ENCODE measurements around the gene CHCHD10. TPM values are rescaled to one million over a fixed set of nuclear protein-coding genes. Genes with fewer than 3 reads are reported as not detected.

The CHCHD10 gene
- total and polyA plus RNA-seq, 2 of the 13 experiments (the other 11 are each of a cell fraction or from before 2014, with no cell fraction given), result 37.0 to 62.8 TPM

GRCh38 chr22:23775779-23776375, 8.1 kb upstream of the CHCHD10 start (continued):
- TF ChIP-seq AHDC1 (CRISPR knock-in tag; IDR thresholded peaks at IDR 0.05; ENCODE audit: borderline replicate concordance) (0 out of 2 replicates have a peak, but pooled peaks have one; percentile 21), KDM1A (CRISPR knock-in tag; IDR thresholded peaks at IDR 0.05) (peak; percentile 94), TOE1 (CRISPR knock-in tag; IDR thresholded peaks at IDR 0.05) (no peak), SKIL (CRISPR knock-in tag; IDR thresholded peaks at IDR 0.05; ENCODE audit: borderline replicate concordance) (no peak), NFIC (IDR thresholded peaks at IDR 0.05; ENCODE audit: low read length) (no peak), TCF7L2 (IDR thresholded peaks at IDR 0.05; ENCODE audit: low read depth, low read length) (no peak), MED1 (CRISPR knock-in tag; IDR thresholded peaks at IDR 0.05) (0 out of 2 replicates have a peak, but pooled peaks have one; percentile 7), ZSCAN22 (CRISPR knock-in tag; IDR thresholded peaks at IDR 0.05) (no peak), ZNF276 (CRISPR knock-in tag; IDR thresholded peaks at IDR 0.05; ENCODE audit: low read depth) (no peak), RCOR2 (CRISPR knock-in tag; IDR thresholded peaks at IDR 0.05) (0 out of 2 replicates have a peak, but pooled peaks have one; percentile 35), ZNF317 (CRISPR knock-in tag; IDR thresholded peaks at IDR 0.05) (0 out of 2 replicates have a peak, but pooled peaks have one; percentile 29), ZBTB7B (CRISPR knock-in tag; IDR thresholded peaks at IDR 0.05) (no peak), ZNF687 (CRISPR knock-in tag; IDR thresholded peaks at IDR 0.05) (peak; percentile 18; the same call in 1 of the 2 replicates)
